KMS-11 (cell line): Measurements from ENCODE around the gene AHRR.
"Not testable (repeated sequence)": the region's sequence is repeated elsewhere in the genome, so short reads cannot be mapped to it uniquely, and the experiment has no call there.

Experiments
- H2AFZ ChIP-seq: fragments of 200-600 bp; sonication (generic); 2 replicates; pipeline ENCODE4 v1.6.1; 2016; ENCODE audit warnings: antibody characterized with exemption, mixed run types, low read depth
- H3K27ac ChIP-seq: fragments of 200-600 bp; sonication (generic); 2 replicates; pipeline ENCODE4 v1.6.1; 2016; ENCODE audit warnings: mild to moderate bottlenecking, mixed run types
- H3K27me3 ChIP-seq: fragments of 200-600 bp; sonication (generic); 2 replicates; pipeline ENCODE4 v1.6.1; 2017; ENCODE audit warnings: mild to moderate bottlenecking, low read depth, mixed run types, moderate library complexity; ENCODE audit not compliant: insufficient read depth
- H3K36me3 ChIP-seq: fragments of 200-600 bp; sonication (generic); 2 replicates; pipeline ENCODE4 v1.6.1; 2017; ENCODE audit warnings: mild to moderate bottlenecking, mixed run types; ENCODE audit not compliant: insufficient read depth
- H3K4me1 ChIP-seq: fragments of 200-600 bp; sonication (generic); 2 replicates; pipeline ENCODE4 v1.6.1; 2016; ENCODE audit warnings: mild to moderate bottlenecking, low read depth, mixed run types; ENCODE audit not compliant: poor library complexity, severe bottlenecking
- H3K4me2 ChIP-seq: fragments of 200-600 bp; sonication (generic); 2 replicates; pipeline ENCODE4 v1.7.0; 2016; ENCODE audit warnings: mild to moderate bottlenecking, mixed run types
- H3K4me3 ChIP-seq: fragments of 200-600 bp; sonication (generic); IDR thresholded peaks from 2 replicates; pipeline ENCODE4 v1.6.1; 2017; ENCODE audit warnings: low read depth, low read length, mixed read lengths; ENCODE audit not compliant: insufficient read depth
- H3K79me2 ChIP-seq: fragments of 200-600 bp; sonication (generic); 2 replicates; pipeline ENCODE4 v1.6.1; 2016; ENCODE audit warnings: low read depth, mixed run types; ENCODE audit not compliant: insufficient read depth
- H3K9ac ChIP-seq: fragments of 200-600 bp; sonication (generic); 2 replicates; pipeline ENCODE4 v1.6.1; 2016; ENCODE audit warnings: mild to moderate bottlenecking, mixed run types
- H4K20me1 ChIP-seq: fragments of 200-600 bp; sonication (generic); 2 replicates; pipeline ENCODE4 v1.6.1; 2016; ENCODE audit warnings: mild to moderate bottlenecking, mixed run types; ENCODE audit not compliant: insufficient read depth
- TF ChIP-seq, protein P1 (sequence below): fragments of 200-600 bp; sonication (generic); conservative IDR thresholded peaks from 2 replicates; pipeline ENCODE4 v1.6.1; 2017; ENCODE audit warnings: low read depth, mild to moderate bottlenecking, antibody characterized with exemption, low read length, moderate library complexity, mixed read lengths

AHRR gene

DNA sequence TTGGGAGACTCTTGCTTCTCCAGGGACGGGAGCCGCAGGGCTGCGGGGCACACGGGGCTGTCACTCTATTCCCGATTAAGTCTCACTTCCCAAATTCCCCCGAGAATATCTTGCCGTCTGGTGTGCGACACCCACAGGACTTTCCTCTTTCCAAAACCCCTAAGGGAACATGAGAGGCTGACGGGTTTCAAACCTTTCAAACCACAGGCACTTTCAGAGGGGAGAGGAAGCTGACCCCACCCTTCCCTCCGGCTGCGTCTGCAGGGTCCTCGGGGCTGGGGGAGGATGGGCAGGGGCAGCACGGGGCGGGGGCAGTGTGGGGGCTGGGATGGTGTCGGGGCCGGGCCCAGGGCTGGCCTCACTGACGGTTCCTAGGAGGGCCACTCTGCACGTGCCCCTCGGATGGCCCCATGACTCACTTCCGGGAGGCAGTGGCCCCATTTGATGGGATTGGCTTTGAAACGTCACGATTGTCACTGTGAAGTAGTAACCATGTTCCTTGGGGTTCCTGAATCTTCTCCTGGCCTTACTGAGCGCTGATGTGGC is 164.5 kb downstream of the AHRR start:
- TF ChIP-seq, protein P1, sequence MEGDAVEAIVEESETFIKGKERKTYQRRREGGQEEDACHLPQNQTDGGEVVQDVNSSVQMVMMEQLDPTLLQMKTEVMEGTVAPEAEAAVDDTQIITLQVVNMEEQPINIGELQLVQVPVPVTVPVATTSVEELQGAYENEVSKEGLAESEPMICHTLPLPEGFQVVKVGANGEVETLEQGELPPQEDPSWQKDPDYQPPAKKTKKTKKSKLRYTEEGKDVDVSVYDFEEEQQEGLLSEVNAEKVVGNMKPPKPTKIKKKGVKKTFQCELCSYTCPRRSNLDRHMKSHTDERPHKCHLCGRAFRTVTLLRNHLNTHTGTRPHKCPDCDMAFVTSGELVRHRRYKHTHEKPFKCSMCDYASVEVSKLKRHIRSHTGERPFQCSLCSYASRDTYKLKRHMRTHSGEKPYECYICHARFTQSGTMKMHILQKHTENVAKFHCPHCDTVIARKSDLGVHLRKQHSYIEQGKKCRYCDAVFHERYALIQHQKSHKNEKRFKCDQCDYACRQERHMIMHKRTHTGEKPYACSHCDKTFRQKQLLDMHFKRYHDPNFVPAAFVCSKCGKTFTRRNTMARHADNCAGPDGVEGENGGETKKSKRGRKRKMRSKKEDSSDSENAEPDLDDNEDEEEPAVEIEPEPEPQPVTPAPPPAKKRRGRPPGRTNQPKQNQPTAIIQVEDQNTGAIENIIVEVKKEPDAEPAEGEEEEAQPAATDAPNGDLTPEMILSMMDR = no peak
- Histone ChIP-seq H3K9ac (no peak overlapping the region), H2AFZ (no peak overlapping the region), H3K4me3 (no peak overlapping the region), H3K27me3 (peaks cover 77% of the 10 kb centered on the region), H3K4me2 (no peak overlapping the region), H3K4me1 (no peaks in the 10 kb centered on the region), H4K20me1 (no peaks in the 10 kb centered on the region), H3K36me3 (no peaks in the 10 kb centered on the region), H3K27ac (no peak overlapping the region), H3K79me2 (no peaks in the 10 kb centered on the region)

DNA sequence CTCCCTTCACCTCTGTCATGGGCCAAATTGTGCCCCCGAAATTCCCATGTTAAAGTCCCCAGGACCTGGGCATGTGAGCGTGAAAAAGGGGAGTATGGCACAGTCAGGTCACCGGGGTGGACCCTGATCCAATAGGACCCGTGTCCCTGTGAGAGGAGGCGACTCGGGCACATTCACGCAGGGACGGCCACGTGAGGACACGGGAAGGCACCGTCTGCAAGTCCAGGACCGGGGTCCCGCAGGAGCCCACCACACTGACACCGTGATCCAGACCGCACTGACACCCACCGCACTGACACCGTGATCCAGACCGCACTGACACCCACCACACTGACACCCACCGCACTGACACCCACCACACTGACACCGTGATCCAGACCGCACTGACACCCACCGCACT is 165.1 kb downstream of the AHRR start:
- H3K9ac ChIP-seq, H2AFZ ChIP-seq, H3K4me3 ChIP-seq, H4K20me1 ChIP-seq, H3K4me1 ChIP-seq, H3K79me2 ChIP-seq, H3K36me3 ChIP-seq, H3K27ac ChIP-seq, H3K4me2 ChIP-seq: not testable (repeated sequence)
- H3K27me3 ChIP-seq = peaks cover 78% of the 10 kb centered on the region
